Measurements from ENCODE around the gene CALHM1.

The CALHM1 gene

DNA sequence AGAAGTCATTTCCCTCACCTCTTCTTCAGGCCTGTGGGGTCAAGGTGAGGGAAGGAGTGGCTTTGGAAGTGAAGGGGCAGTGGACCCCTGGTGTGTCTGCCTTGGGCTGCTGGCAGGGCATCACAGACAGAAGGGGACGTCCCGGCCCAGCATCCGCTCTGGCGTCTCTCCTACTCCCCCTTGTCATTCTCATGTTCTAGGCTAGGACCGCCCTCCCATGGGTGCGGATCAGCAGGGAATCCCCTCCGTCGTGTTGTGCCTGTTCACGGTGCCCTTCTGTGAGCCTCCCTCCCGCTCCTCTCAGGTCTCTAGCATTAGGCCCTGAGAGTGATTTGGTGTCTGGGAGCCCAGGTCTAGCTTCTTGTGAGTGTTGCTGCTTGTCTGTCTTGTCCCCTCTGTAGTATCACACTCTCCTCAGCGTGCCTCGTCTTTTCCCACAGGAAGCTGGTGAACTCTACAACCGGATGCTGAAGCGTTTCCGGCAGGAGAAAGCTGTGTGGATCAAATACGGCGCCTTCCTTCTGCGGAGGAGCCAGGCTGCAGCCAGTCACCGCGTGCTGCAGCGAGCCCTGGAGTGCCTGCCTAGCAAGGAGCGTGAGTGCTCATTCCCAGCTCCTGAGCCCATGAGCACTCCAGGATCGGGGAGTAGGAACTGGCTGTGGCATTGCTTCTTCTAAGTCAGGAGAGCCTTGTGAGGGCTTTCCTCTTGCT is 15.1 kb downstream of the CALHM1 start:
- no peak overlapping the region for H3K4me2 ChIP-seq (ENCODE audit: low read length, poor library complexity, severe bottlenecking)
- 96% methylated on average over 22 of the region's 23 CpGs for WGBS
- H3K4me1 ChIP-seq (ENCODE audit: control insufficient read depth, insufficient read depth, low read depth, low read length), result peaks cover 9% of the 10 kb centered on the region
- H3K36me3 ChIP-seq (ENCODE audit: control insufficient read depth in 1 of 2, insufficient read depth in 2 of 2, low read depth in 1 of 2, low read length in 2 of 2), result peaks cover 78 to 84% of the 10 kb centered on the region in 2 experiments
- H4K91ac ChIP-seq (ENCODE audit: low read length), result no peak overlapping the region
- no peak overlapping the region for H2BK5ac ChIP-seq (ENCODE audit: low read depth, low read length, poor library complexity, severe bottlenecking)
- no peak overlapping the region for H2BK15ac ChIP-seq (ENCODE audit: low read depth, poor library complexity, severe bottlenecking)
- no peaks in the 10 kb centered on the region for H3K27me3 ChIP-seq (ENCODE audit: control insufficient read depth in 1 of 2, insufficient read depth in 1 of 2, low read length in 2 of 2)
- no peak overlapping the region for H3K27ac ChIP-seq (ENCODE audit: low read length, poor library complexity, severe bottlenecking)
- H4K8ac ChIP-seq (ENCODE audit: low read length), result no peak overlapping the region
- H2BK12ac ChIP-seq (ENCODE audit: low read length in 2 of 2), result no peak overlapping the region
- H3K4ac ChIP-seq (ENCODE audit: low read depth in 1 of 2, low read length in 2 of 2), result no peak overlapping the region
- no peak for DNase-seq
- H2BK120ac ChIP-seq (ENCODE audit: low read depth, low read length), result no peak overlapping the region
- H3K9me3 ChIP-seq (ENCODE audit: control insufficient read depth, low read length), result no peaks in the 10 kb centered on the region
- H3K23ac ChIP-seq (ENCODE audit: low read length in 2 of 2), result no peak overlapping the region
- H3K18ac ChIP-seq (ENCODE audit: low read depth in 1 of 2, low read length in 2 of 2), result no peak overlapping the region
- H3K9ac ChIP-seq (ENCODE audit: low read length), result peak overlapping the region; percentile 65
- no peak overlapping the region for H2AK5ac ChIP-seq (ENCODE audit: low read length, severe bottlenecking)
- no peak overlapping the region for H3K4me3 ChIP-seq (ENCODE audit: insufficient read depth in 1 of 2, low read depth in 1 of 2, low read length in 2 of 2)
- H3K14ac ChIP-seq (ENCODE audit: low read length in 2 of 2), result no peak overlapping the region
- peaks cover 1% of the 10 kb centered on the region for H3K79me1 ChIP-seq (replicated peaks; ENCODE audit: low read length, poor library complexity, severe bottlenecking)
- H2AFZ ChIP-seq (ENCODE audit: low read depth, low read length), result no peak overlapping the region

GRCh38 chr10:103442031-103442461 is 16.7 kb downstream of the CALHM1 start:
- 97% methylated on average over 12 of the region's 13 CpGs for WGBS
- Histone ChIP-seq H3K4me3 (ENCODE audit: insufficient read depth in 1 of 2, low read depth in 1 of 2, low read length in 2 of 2) (peak overlapping the region in 1 of 2 experiments; percentile 23), H2BK15ac (ENCODE audit: low read depth, poor library complexity, severe bottlenecking) (no peak overlapping the region)

GRCh38 chr10:103441611-103442010 is 17.1 kb downstream of the CALHM1 start:
- Histone ChIP-seq H4K8ac (ENCODE audit: low read length) (no peak overlapping the region), H3K23ac (ENCODE audit: low read length in 2 of 2) (no peak overlapping the region), H2BK5ac (ENCODE audit: low read depth, low read length, poor library complexity, severe bottlenecking) (no peak overlapping the region), H3K27me3 (ENCODE audit: control insufficient read depth in 1 of 2, insufficient read depth in 1 of 2, low read length in 2 of 2) (no peaks in the 10 kb centered on the region), H3K4me1 (ENCODE audit: control insufficient read depth, insufficient read depth, low read depth, low read length) (peaks cover 9% of the 10 kb centered on the region), H3K9ac (ENCODE audit: low read length) (peak overlapping the region; percentile 65), H2AFZ (ENCODE audit: low read depth, low read length) (no peak overlapping the region), H4K91ac (ENCODE audit: low read length) (no peak overlapping the region), H2BK120ac (ENCODE audit: low read depth, low read length) (no peak overlapping the region), H3K14ac (ENCODE audit: low read length in 2 of 2) (no peak overlapping the region), H3K4me3 (ENCODE audit: insufficient read depth in 1 of 2, low read depth in 1 of 2, low read length in 2 of 2) (no peak overlapping the region), H3K18ac (ENCODE audit: low read depth in 1 of 2, low read length in 2 of 2) (peak overlapping the region in 1 of 2 experiments; percentile 18), H3K79me1 (replicated peaks; ENCODE audit: low read length, poor library complexity, severe bottlenecking) (peaks cover 1% of the 10 kb centered on the region), H3K9me3 (ENCODE audit: control insufficient read depth, low read length) (no peaks in the 10 kb centered on the region), H2BK12ac (ENCODE audit: low read length in 2 of 2) (peak overlapping the region in 1 of 2 experiments; percentile 76), H2BK15ac (ENCODE audit: low read depth, poor library complexity, severe bottlenecking) (no peak overlapping the region), H3K4ac (ENCODE audit: low read depth in 1 of 2, low read length in 2 of 2) (no peak overlapping the region), H2AK5ac (ENCODE audit: low read length, severe bottlenecking) (no peak overlapping the region), H3K36me3 (ENCODE audit: control insufficient read depth in 1 of 2, insufficient read depth in 2 of 2, low read depth in 1 of 2, low read length in 2 of 2) (peaks cover 81 to 85% of the 10 kb centered on the region in 2 experiments), H3K27ac (ENCODE audit: low read length, poor library complexity, severe bottlenecking) (peak overlapping the region; percentile 23), H3K4me2 (ENCODE audit: low read length, poor library complexity, severe bottlenecking) (no peak overlapping the region)
- DNase-seq, result no peak
- 98% methylated on average over 8 of the region's 8 CpGs for WGBS

More at GRCh38 chr10:103442031-103442461, 16.7 kb downstream of the CALHM1 start:
- Histone ChIP-seq H3K4me1 (ENCODE audit: control insufficient read depth, insufficient read depth, low read depth, low read length) (peaks cover 9% of the 10 kb centered on the region), H3K18ac (ENCODE audit: low read depth in 1 of 2, low read length in 2 of 2) (peak overlapping the region in 1 of 2 experiments; percentile 49), H3K79me1 (replicated peaks; ENCODE audit: low read length, poor library complexity, severe bottlenecking) (peaks cover 1% of the 10 kb centered on the region), H2BK12ac (ENCODE audit: low read length in 2 of 2) (peak overlapping the region in 1 of 2 experiments; percentile 29), H2BK120ac (ENCODE audit: low read depth, low read length) (no peak overlapping the region), H3K9me3 (ENCODE audit: control insufficient read depth, low read length) (no peaks in the 10 kb centered on the region), H3K27ac (ENCODE audit: low read length, poor library complexity, severe bottlenecking) (peak overlapping the region; percentile 23), H3K23ac (ENCODE audit: low read length in 2 of 2) (no peak overlapping the region), H3K4ac (ENCODE audit: low read depth in 1 of 2, low read length in 2 of 2) (no peak overlapping the region), H2BK5ac (ENCODE audit: low read depth, low read length, poor library complexity, severe bottlenecking) (no peak overlapping the region), H3K36me3 (ENCODE audit: control insufficient read depth in 1 of 2, insufficient read depth in 2 of 2, low read depth in 1 of 2, low read length in 2 of 2) (peaks cover 81 to 86% of the 10 kb centered on the region in 2 experiments), H3K27me3 (ENCODE audit: control insufficient read depth in 1 of 2, insufficient read depth in 1 of 2, low read length in 2 of 2) (no peaks in the 10 kb centered on the region), H2AFZ (ENCODE audit: low read depth, low read length) (no peak overlapping the region), H3K14ac (ENCODE audit: low read length in 2 of 2) (no peak overlapping the region), H3K4me2 (ENCODE audit: low read length, poor library complexity, severe bottlenecking) (no peak overlapping the region), H3K9ac (ENCODE audit: low read length) (peak overlapping the region; percentile 65), H4K8ac (ENCODE audit: low read length) (no peak overlapping the region), H2AK5ac (ENCODE audit: low read length, severe bottlenecking) (no peak overlapping the region), H4K91ac (ENCODE audit: low read length) (peak overlapping the region; percentile 14)
- peak; percentile 76 for DNase-seq

GRCh38 chr10:103441206-103441605 is 17.5 kb downstream of the CALHM1 start:
- H4K91ac ChIP-seq (ENCODE audit: low read length), result no peak overlapping the region
- no peak overlapping the region for H3K4me3 ChIP-seq (ENCODE audit: insufficient read depth in 1 of 2, low read depth in 1 of 2, low read length in 2 of 2)
- WGBS, result 95% methylated on average over 7 of the region's 8 CpGs
- H2BK120ac ChIP-seq (ENCODE audit: low read depth, low read length), result no peak overlapping the region
- H3K14ac ChIP-seq (ENCODE audit: low read length in 2 of 2), result no peak overlapping the region
- H3K27me3 ChIP-seq (ENCODE audit: control insufficient read depth in 1 of 2, insufficient read depth in 1 of 2, low read length in 2 of 2), result no peaks in the 10 kb centered on the region
- H3K4ac ChIP-seq (ENCODE audit: low read depth in 1 of 2, low read length in 2 of 2), result no peak overlapping the region
- no peak overlapping the region for H4K8ac ChIP-seq (ENCODE audit: low read length)
- peaks cover 9% of the 10 kb centered on the region for H3K4me1 ChIP-seq (ENCODE audit: control insufficient read depth, insufficient read depth, low read depth, low read length)
- no peak overlapping the region for H3K18ac ChIP-seq (ENCODE audit: low read depth in 1 of 2, low read length in 2 of 2)
- H2AK5ac ChIP-seq (ENCODE audit: low read length, severe bottlenecking), result no peak overlapping the region
- no peak overlapping the region for H3K27ac ChIP-seq (ENCODE audit: low read length, poor library complexity, severe bottlenecking)
- no peaks in the 10 kb centered on the region for H3K9me3 ChIP-seq (ENCODE audit: control insufficient read depth, low read length)
- H3K4me2 ChIP-seq (ENCODE audit: low read length, poor library complexity, severe bottlenecking), result no peak overlapping the region
- no peak overlapping the region for H2BK12ac ChIP-seq (ENCODE audit: low read length in 2 of 2)
- peaks cover 82 to 84% of the 10 kb centered on the region in 2 experiments for H3K36me3 ChIP-seq (ENCODE audit: control insufficient read depth in 1 of 2, insufficient read depth in 2 of 2, low read depth in 1 of 2, low read length in 2 of 2)
- no peak overlapping the region for H3K23ac ChIP-seq (ENCODE audit: low read length in 2 of 2)
- H2BK5ac ChIP-seq (ENCODE audit: low read depth, low read length, poor library complexity, severe bottlenecking), result no peak overlapping the region
- H3K79me1 ChIP-seq (replicated peaks; ENCODE audit: low read length, poor library complexity, severe bottlenecking), result peaks cover 1% of the 10 kb centered on the region
- peak; percentile 13 for DNase-seq
- no peak overlapping the region for H2AFZ ChIP-seq (ENCODE audit: low read depth, low read length)
- peak overlapping the region; percentile 65 for H3K9ac ChIP-seq (ENCODE audit: low read length)
- H2BK15ac ChIP-seq (ENCODE audit: low read depth, poor library complexity, severe bottlenecking), result no peak overlapping the region
